GM21423 (cell line): ENCODE measurements around the gene ELFN1.

Source experiments
- ATAC-seq: cut with Tn5 transposase; IDR thresholded peaks from one replicate; pipeline ENCODE4 v1.9.1; 2021; ENCODE audit warnings: mild to moderate bottlenecking, moderate library complexity; ENCODE audit not compliant: unreplicated experiment

ELFN1 gene

GRCh38 chr7:1662767-1663166 lies 7.3 kb upstream of the ELFN1 start:
- no peak for ATAC-seq

- no peak for ATAC-seq
These were observed 6.9 kb upstream of the ELFN1 start for GRCh38 chr7:1663223-1663622.

DNA sequence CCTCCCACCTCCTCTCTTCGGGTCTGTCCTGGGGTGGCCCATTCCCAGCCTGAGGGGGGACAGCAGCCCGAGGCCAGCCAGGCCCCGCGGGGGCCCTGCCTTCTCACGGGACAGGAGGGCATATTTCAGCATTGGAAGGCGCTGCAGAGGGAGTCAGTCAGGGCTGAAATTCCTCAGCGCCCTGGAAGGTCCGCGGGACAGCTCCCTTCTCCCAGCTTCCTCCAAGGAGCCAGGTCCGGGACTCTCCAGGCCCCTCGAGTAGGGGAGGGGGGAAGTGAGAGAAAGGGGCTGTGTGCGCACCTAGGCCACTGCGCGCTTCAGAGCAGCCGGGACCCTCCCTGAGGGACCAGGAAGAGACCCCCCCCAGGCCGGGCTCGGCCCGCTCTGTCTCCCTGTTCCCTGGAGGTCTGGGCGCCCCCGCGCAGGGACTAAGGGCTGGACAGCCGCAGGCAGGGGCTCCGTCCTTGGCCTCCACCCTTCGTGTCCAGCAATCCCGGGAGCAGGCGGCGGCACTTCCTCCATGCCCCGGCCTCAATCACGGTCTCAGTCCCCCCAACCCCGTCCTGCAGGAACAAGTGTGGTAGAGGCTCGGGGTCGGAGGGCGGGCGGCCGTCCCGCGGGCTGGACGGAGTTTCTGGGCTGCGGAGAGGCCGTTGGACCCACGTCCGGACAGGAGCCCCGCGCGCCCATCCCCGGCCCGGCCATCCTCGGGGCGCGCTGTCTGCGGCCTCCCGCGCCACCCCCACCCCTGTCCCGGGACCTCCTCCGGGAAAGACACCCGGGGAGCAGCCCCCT lies 6.0 kb upstream of the ELFN1 start:
- ATAC-seq: no peak

DNA sequence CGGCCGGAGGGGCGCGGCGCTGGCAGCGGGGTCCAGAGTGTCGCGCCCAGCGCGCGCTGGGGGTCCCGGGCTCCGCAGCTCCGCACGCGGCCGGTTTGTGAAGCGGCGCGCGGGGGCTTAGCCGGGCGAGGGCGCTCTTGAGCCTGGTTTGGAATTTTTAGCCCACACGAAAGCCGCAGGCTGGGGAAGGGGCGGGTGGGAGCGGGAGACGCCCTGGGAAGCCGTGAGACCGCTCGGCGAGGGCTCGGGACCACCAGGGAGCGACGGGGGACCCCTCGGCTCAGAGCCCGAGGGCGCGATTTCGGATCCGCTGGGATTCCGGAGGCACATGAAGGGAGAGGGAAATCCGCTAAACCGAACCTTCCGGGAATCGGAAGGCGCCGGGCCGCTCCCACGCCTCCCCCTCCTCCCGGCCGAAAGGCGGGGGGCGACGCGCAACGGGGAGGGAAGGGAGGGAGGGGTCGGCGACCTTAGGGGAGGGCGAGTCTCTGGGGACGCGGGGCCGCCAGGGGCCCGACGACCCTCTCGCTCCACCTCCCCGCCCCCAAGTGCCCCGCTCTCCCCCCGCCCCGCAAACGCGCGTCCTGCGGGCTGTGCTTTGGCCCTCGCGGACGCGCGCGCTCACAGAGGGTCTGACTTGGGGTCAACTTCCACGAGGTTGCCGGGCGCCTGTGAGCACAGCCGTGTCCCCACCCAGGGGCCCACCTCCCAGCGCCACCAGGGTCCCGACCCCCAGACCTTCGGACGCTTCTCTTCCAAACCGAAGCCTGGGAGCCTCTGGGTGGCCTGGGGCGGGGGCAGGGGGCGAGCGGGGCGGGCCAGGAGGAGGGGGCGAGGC lies 5.1 kb upstream of the ELFN1 start:
- ATAC-seq: no peak

DNA sequence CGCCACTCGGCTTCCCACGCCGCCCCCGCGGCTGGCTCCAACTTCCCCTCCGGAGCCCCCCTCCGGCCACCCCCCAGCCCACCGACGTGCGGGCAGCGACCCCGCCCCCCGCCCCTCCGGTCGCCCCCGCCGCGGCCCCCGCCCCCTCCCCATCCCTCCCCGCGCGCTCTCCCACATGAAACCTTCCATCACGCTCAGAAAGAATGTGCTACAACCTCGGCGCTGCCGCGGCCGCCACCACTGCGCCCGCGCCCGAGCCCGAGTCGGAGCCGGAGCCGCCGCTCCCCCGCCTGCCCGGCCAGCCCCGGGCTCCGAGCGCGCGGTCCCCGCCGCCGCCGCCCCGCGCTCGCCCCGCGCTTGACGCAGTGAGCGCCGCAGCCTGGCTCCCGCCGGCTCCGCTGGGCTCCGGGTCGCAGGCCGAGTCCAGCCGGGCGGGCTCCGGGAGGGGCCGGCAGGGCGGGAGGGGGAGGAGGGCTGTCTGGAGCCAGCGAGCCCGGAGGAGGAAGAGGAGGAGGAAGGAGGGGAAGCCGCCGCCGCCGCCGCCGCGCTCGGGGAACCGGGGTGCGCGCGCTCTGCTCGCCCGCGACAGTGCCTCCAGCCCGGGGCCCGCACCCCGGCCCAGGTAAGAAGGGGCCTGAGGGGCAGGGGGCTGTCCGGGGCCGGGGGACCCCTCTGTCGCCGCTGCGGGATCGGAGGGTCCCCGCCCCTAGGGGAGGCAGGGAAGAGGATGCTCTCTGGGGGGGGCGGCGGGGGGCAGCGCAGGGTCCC lies 4.3 kb upstream of the ELFN1 start:
- ATAC-seq: no peak

GRCh38 chr7:1666317-1666822 lies 3.7 kb upstream of the ELFN1 start:
- ATAC-seq: no peak

DNA sequence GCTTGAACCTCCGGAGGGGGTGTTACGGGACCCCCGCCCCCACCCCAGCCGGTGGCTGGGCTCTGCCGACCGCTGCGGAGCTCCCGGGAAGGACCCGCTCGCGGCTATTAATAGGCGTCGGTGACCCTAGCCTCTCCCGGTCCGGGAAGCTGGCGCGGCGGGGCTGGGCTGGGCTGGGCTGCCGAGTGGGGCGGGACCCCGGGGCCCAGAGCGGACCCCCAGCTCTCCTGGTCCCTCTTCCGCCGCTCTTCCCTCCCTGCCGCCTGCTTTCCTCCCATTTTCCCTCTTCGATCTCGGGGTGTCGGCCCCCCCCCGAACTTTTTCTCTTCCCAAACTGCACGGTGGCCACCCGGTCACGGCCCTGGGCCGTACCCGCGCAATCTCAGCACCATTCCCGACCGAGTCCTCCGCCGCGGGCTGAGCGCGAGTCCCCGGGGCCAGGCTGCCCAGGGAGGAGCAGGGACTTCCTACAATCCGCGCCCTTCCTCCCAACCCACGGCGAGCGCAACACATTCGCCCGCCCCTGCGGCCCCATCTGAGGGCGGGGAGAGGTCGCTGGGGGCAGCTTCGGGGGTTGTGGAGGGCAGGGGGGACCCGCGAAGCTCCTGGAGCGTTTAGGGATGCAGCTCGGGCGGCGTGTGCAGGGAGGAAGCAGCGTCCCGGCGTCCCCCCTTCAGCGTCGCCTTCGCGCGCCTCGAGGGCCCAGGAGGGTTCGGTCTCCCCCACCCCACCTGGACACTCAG lies 3.1 kb upstream of the ELFN1 start:
- no peak for ATAC-seq

DNA sequence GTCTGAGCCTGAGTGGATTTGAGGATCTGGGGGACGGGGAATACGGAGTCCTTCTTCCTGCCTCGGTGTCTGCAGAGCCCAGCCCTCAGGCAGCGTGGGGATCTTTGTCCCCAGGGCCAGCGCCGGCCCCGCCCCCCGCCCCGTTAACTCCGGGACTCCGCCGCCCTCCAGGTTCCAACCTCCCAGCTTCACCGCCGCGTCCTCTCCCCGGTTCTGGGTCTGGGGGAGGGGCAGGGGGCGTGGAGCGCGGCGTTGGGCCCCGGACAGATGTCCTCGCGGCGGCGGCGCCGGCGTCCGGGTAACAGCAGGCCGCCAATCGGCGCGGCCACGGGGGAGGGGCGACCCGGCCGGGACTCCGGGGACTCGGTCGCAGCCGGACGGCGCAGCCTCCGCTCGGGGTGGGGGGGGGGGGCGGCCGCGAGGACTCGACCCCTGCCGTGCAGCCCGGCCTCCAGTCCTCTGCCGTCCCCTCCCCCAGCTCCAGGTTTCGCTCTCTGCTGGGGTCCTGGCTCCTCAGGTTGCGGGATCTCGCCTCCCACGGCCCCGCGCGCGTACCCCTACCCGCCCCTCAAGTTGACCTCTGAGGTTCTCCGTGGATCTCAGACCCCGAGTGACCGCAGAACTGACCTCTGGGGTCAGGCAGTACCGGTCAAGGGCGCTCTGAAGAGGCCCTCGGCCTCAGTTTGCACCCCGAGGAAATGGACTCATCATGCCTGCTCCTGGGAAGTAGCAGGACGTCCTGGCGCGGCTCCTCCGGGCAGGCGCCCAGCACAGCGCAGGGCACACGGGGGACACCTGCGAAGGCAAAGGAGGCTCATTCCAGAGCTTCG lies 2.3 kb upstream of the ELFN1 start:
- no peak for ATAC-seq

- no peak for ATAC-seq
These were observed 1.5 kb upstream of the ELFN1 start for GRCh38 chr7:1668396-1669063.

DNA sequence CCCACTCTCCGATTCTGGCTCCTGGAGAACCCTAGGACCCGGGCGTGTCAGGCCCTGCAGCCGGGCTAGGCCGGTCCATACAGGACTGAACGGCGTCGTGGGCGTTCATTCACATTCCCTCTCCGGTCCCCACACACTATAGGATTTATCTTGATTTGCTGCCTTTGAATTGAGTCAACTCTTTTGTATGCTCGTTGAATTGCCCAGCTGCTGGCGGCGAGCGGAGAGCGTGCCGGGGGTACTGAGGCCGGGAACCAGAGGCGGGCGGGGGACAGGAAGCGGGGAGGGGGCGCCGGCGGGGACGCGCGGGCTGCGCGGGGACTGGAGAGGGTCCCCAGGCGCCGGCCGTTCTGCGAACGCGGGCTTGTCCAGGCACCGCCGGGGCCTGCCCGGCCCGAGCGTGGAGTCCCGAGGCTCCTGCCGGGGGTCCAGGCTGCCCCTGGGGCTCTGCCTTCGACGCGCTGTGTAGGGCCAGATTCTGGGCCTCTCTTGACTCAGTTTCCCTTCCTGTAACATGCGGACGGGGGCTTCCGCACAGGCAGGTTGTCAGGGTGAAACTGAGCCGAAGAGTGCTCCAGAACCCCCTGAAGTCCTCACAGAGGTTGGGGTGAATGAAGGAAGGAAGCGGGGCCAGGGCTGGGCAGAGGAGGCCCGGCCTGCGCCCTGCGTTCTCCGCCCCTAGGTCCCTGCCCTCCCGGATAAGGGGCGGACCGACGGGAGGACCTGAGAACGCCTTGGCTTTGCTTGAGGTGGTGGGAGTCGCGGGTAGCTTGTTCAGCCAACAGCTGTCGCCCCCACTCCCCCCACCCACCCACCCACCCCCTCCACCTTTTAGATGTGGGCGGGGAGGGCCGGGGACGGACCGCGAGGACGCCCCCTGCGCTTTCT lies 769 bp upstream of the ELFN1 start:
- ATAC-seq: no peak

GRCh38 chr7:1670894-1671593 lies 967 bp downstream of the ELFN1 start:
- no peak for ATAC-seq

DNA sequence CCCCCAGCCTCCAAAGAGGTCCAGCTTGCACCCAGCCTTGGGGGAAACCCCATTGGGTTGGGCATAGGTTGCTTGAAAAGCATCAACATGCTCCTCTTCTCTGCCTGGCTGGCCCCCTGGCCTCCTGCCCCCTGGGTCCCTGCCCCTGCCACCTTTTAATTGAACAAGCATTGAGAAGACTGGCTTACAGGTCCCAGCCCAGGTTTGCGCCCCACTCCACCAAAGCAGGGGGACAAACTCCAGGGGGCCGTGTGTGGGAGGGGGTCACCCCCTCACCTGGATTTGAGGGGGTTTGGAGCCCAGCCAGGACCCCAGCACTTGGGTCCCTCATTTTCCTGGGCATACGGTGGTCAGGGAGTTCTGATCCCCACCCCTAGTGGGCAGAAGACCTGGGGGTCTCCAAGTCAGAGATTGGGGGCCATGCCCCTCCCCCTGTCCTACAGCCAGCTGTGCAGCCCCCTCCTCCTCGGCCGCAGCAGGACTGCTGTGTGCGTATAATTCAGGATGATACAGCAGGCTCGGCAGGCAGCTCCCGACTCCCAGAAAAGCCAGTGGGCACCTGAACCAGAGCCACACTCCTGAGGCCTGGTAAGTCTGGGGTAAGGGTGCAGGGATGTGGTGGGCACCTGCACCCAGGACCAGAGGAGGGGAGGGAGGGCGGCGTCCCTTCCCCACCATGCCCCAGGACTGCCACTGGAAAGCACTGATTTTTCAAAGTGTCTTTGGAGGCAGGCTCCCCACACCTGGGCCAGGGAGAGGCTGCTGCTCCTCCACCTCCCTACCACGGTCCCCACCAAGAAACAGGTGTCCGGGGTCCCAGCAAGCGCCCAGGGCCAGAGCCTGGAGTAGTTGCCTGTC lies 1.7 kb downstream of the ELFN1 start:
- no peak for ATAC-seq

DNA sequence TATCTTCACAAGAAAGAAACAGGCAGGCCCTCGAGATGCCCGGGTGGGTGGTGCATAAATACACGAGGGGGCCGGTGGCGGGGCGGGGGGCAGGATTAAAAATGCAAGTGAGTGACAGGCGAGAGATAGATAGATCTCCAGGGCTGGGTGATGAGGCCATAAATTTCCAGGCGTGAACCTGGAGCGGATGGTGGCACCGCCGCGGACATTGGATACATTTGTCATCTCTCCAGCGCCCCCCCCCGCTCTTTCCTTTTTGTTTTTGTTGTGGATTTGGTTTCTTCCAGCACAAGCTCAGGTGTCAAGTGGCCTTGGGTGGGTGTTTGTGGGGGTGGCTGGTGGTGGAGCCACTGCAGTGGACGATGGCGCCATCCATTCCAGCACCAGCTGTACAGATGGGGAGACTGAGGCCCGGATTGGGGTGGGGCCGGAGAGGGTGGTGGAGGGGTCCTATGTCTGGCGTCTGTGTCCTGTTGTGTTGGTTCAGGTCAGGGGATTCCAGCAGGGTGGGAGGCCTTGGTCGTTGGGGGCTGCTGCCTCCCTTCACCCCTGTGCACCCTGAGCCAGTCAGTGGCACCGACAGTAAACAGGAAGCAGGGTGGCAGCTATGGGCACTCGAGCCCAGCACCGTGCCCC lies 2.9 kb downstream of the ELFN1 start:
- ATAC-seq: no peak

DNA sequence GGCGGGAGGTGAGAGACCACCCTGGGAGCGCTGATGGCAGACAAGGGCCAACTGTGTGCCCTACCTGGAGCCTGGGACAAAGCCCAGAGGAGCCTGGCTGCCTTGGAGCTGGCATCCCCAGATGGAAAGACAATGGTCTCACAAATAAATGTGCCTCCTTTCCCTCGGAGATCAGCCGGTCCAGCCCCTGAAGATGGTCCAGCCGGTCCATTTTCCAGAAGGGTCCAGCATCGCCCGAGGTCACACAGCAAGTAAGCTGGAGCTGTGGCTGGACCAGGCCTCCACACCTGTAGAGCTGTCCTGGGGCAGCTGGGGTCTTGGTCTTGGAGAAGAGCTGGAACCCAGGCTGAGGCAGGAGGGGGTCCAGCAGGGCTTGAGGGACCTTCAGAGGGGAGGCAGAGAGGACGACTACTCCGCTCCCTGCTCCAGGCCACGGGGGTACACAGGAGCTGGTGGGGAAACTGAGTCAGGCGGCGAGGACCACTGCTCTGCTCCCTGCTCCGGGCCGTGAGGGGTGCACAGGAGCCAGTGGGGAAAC lies 3.6 kb downstream of the ELFN1 start:
- no peak for ATAC-seq

DNA sequence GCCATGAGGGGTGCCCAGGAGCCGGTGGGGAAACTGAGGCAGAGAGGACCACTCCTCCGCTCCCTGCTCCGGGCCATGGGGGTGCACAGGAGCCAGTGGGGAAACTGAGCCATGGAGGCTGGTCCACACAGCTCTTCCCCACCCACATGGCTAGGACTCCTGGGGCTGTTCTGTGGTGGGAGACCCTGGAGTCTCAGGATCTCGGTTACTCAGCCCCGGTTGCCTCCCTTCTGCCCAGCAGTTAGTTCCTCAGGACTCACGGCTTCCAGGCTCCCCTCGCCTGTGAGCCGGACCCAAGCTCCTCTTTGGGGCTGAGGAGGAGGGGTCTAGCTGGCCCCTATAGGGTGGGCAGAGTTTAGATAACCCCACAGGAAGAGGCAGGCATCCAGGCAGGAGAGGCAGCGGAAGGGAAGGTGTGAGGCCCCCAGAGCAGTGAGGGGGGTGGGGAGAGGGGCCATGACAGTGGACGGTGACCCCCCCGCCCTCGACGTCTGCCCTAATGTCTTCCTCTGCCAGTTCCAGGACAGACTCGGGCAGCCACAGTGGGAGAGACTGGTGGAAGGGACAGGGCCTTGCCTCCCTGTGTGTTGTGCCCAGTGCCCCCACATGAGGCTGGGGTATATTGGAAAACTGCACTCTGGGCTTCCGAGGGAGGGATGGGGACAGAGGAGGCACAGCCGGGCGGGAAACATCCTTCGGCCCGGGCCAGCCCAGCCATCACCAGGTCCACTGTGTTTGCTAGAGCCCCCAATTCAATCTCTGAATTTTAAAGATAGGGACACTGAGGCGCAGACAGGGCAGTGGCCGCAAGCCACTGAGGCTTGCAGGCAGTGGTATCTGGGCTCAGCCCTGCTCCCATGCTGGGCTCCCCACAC lies 4.3 kb downstream of the ELFN1 start:
- ATAC-seq: no peak
